Karpas-422 (cell line): Measurements from ENCODE around the gene CFC1. TPM values are rescaled to one million over a fixed set of nuclear protein-coding genes. Genes with fewer than 3 reads are reported as not detected.
"Not testable (repeated sequence)": the region's sequence is repeated elsewhere in the genome, so short reads cannot be mapped to it uniquely, and the experiment has no call there.

ENCODE experiments used
- DNase-seq: peaks from one replicate; pipeline ENCODE4 v3.0.0-alpha.2; 2015
- H2AFZ ChIP-seq: fragments of 200-600 bp; sonication (generic); 2 replicates; pipeline ENCODE4 v1.6.1; 2014; ENCODE audit warnings: antibody characterized with exemption, low read length, mixed read lengths
- H3K27ac ChIP-seq: fragments of 200-600 bp; sonication (generic); 2 replicates; pipeline ENCODE4 v1.5.1; 2014; ENCODE audit warnings: mild to moderate bottlenecking, low read length, moderate library complexity
- H3K27me3 ChIP-seq: fragments of 200-600 bp; sonication (generic); 2 replicates; pipeline ENCODE4 v1.6.1; 2014; ENCODE audit warnings: low read length, mixed read lengths
- H3K36me3 ChIP-seq: fragments of 200-600 bp; sonication (generic); 2 replicates; pipeline ENCODE4 v1.6.1; 2014; ENCODE audit warnings: low read length, mixed read lengths; ENCODE audit not compliant: insufficient read depth
- H3K4me1 ChIP-seq: fragments of 200-600 bp; sonication (generic); 2 replicates; pipeline ENCODE4 v1.6.1; 2014; ENCODE audit warnings: mild to moderate bottlenecking, low read length, mixed read lengths
- H3K4me2 ChIP-seq: fragments of 200-600 bp; sonication (generic); 2 replicates; pipeline ENCODE4 v1.6.1; 2014; ENCODE audit warnings: low read length, low read depth, mild to moderate bottlenecking; ENCODE audit not compliant: poor library complexity, severe bottlenecking
- H3K4me3 ChIP-seq: fragments of 200-600 bp; sonication (generic); 2 replicates; pipeline ENCODE4 v1.5.1; 2014; ENCODE audit warnings: mild to moderate bottlenecking, antibody characterized with exemption, low read length, mixed read lengths
- H3K79me2 ChIP-seq: fragments of 200-600 bp; sonication (generic); 2 replicates; pipeline ENCODE4 v1.6.1; 2014; ENCODE audit warnings: mild to moderate bottlenecking, low read length, mixed read lengths
- H3K9ac ChIP-seq: fragments of 200-600 bp; sonication (generic); 2 replicates; pipeline ENCODE4 v1.6.0; 2014; ENCODE audit warnings: low read length
- H3K9me2 ChIP-seq: fragments of 200-600 bp; sonication (generic), shearing (Covaris generic); replicated peaks from 2 replicates; pipeline ENCODE4 v1.6.0; 2014; ENCODE audit warnings: mild to moderate bottlenecking, low read length, moderate library complexity; ENCODE audit not compliant: insufficient read depth
- H3K9me3 ChIP-seq: fragments of 300-700, 200-600 bp; sonication (generic); 2 replicates; pipeline ENCODE4 v1.6.1; 2014; ENCODE audit warnings: low read length, mixed read lengths
- H4K20me1 ChIP-seq: fragments of 200-600 bp; sonication (generic); 2 replicates; pipeline ENCODE4 v1.6.1; 2014; ENCODE audit warnings: mild to moderate bottlenecking, antibody characterized with exemption, low read length, low read depth; ENCODE audit not compliant: insufficient read depth
- small RNA-seq: library from RNA; depleted of rRNA; stranded (forward); fragments of <200 nt; gene quantifications from one replicate; pipeline ENCODE3, GENCODE V24; 2014
- total RNA-seq: library from RNA; depleted of rRNA; stranded (reverse); fragments of >200 nt; shearing (Covaris generic); gene quantifications from 2 replicates; pipeline ENCODE4 v1.2.3, GENCODE V29; 2014; ENCODE audit warnings: low replicate concordance; rRNA removed

The CFC1 gene
- total RNA-seq, 1 experiment from 2014 or later, result not detected

- not testable (repeated sequence) for H3K36me3 ChIP-seq, H3K9me2 ChIP-seq, H3K4me3 ChIP-seq, H3K4me1 ChIP-seq, H3K27ac ChIP-seq, DNase-seq, H3K4me2 ChIP-seq, H4K20me1 ChIP-seq, H2AFZ ChIP-seq, H3K79me2 ChIP-seq, H3K9ac ChIP-seq, H3K9me3 ChIP-seq, H3K27me3 ChIP-seq
These were observed 55.4 kb downstream of the CFC1 start for GRCh38 chr2:130543785-130544528.

- H3K4me2 ChIP-seq, H3K4me1 ChIP-seq, H3K4me3 ChIP-seq, H3K9me3 ChIP-seq, DNase-seq, H3K9me2 ChIP-seq, H2AFZ ChIP-seq, H3K27ac ChIP-seq, H3K27me3 ChIP-seq, H3K79me2 ChIP-seq, H3K36me3 ChIP-seq, H4K20me1 ChIP-seq, H3K9ac ChIP-seq: not testable (repeated sequence)
These were observed 56.6 kb downstream of the CFC1 start for GRCh38 chr2:130542789-130543188.

Small RNAs within 50 kb of the gene (small RNA-seq; reads per million reads assigned to genes)
- gene RF00017, result not detected
- gene RNU6-848P, result not detected

Other genes starting within 250 kb of the CFC1 start
- gene PTPN18, start 243.5 kb downstream of the CFC1 start, total RNA-seq, result 229 and 264 TPM in 2 replicates
- gene POTEI, start 90.2 kb downstream of the CFC1 start, total RNA-seq, result 0.87 TPM in 1 of 2 replicates, not detected in the other
- gene CFC1B, start 78.4 kb downstream of the CFC1 start, total RNA-seq, result not detected in 2 replicates
- not detected in 2 replicates for gene POTEJ, start 11.9 kb upstream of the CFC1 start, total RNA-seq
- gene GPR148, start 129.5 kb upstream of the CFC1 start, total RNA-seq, result not detected in 2 replicates
- not detected in 2 replicates for gene AMER3, start 156.0 kb upstream of the CFC1 start, total RNA-seq
- gene ARHGEF4, start 237.3 kb upstream of the CFC1 start, total RNA-seq, result not detected in 2 replicates